MM.1S (cell line): ENCODE results near the gene UTP4.
A peak's percentile ranks its signal among the peaks of the same experiment; 100 is the strongest.

ENCODE experiments used
- DNase-seq: peaks from one replicate; pipeline ENCODE4 v3.0.0-alpha.2; 2015
- H2AFZ ChIP-seq: fragments of 300-600 bp; sonication (generic); 2 replicates; pipeline ENCODE4 v1.6.0; 2016; ENCODE audit warnings: antibody characterized with exemption, low read length
- H3F3A ChIP-seq: fragments of 300-600 bp; sonication (generic); 2 replicates; pipeline ENCODE4 v1.6.1; 2016; ENCODE audit warnings: mild to moderate bottlenecking, antibody characterized with exemption, low read length, moderate library complexity, mixed read lengths; ENCODE audit not compliant: insufficient read depth
- H3K27ac ChIP-seq: fragments of 300-600 bp; sonication (generic); 2 replicates; pipeline ENCODE4 v1.5.1; 2016; ENCODE audit warnings: mild to moderate bottlenecking, low read length
- H3K27me3 ChIP-seq: fragments of 300-600 bp; sonication (generic); replicated peaks from 2 replicates; pipeline ENCODE4 v1.6.0; 2016; ENCODE audit warnings: low read length; ENCODE audit not compliant: insufficient read depth
- H3K36me3 ChIP-seq: fragments of 300-600 bp; sonication (generic); replicated peaks from 2 replicates; pipeline ENCODE4 v1.6.1; 2016; ENCODE audit warnings: mild to moderate bottlenecking, low read length, mixed read lengths; ENCODE audit not compliant: insufficient read depth
- H3K4me1 ChIP-seq: fragments of 300-600 bp; sonication (generic); 2 replicates; pipeline ENCODE4 v1.6.1; 2016; ENCODE audit warnings: low read length, mixed read lengths
- H3K4me2 ChIP-seq: fragments of 300-600 bp; sonication (generic); 2 replicates; pipeline ENCODE4 v1.6.0; 2016; ENCODE audit warnings: low read depth, low read length
- H3K4me3 ChIP-seq: fragments of 300-600 bp; sonication (generic); 2 replicates; pipeline ENCODE4 v1.5.1; 2016; ENCODE audit warnings: low read length, mixed read lengths
- H3K79me2 ChIP-seq: fragments of 300-600 bp; sonication (generic); 2 replicates; pipeline ENCODE4 v1.6.1; 2016; ENCODE audit warnings: mixed run types, low read length, mixed read lengths
- H3K9ac ChIP-seq: fragments of 300-600 bp; sonication (generic); 2 replicates; pipeline ENCODE4 v1.6.1; 2016; ENCODE audit warnings: low read length, mixed read lengths
- H3K9me2 ChIP-seq: fragments of 300-600 bp; sonication (generic); replicated peaks from 2 replicates; pipeline ENCODE4 v1.6.1; 2016; ENCODE audit warnings: mild to moderate bottlenecking, low read length, mixed read lengths; ENCODE audit not compliant: insufficient read depth
- H3K9me3 ChIP-seq: fragments of 300-600 bp; sonication (generic); replicated peaks from 2 replicates; pipeline ENCODE4 v1.6.1; 2016; ENCODE audit warnings: mild to moderate bottlenecking, low read length, mixed read lengths; ENCODE audit not compliant: insufficient read depth
- H4K20me1 ChIP-seq: fragments of 300-600 bp; sonication (generic); 2 replicates; pipeline ENCODE4 v1.6.1; 2016; ENCODE audit warnings: mild to moderate bottlenecking, low read length, moderate library complexity, mixed read lengths; ENCODE audit not compliant: insufficient read depth
- CTCF ChIP-seq: fragments of 300-600 bp; sonication (generic); IDR thresholded peaks from 2 replicates; pipeline ENCODE4 v1.5.1; 2016; ENCODE audit warnings: antibody characterized with exemption, low read length, mixed read lengths
- EZH2 ChIP-seq: fragments of 300-600 bp; sonication (generic); optimal IDR thresholded peaks from 2 replicates; pipeline ENCODE3; 2017; ENCODE audit warnings: low read depth, mild to moderate bottlenecking, antibody characterized with exemption, low read length, mixed read lengths
- EZH2phosphoT487 ChIP-seq: fragments of 300-600 bp; sonication (generic); IDR thresholded peaks from 2 replicates; pipeline ENCODE4 v1.6.1; 2018; ENCODE audit warnings: antibody characterized with exemption, low read length

Gene UTP4

GRCh38 chr16:69201291-69201690 lies 68.8 kb downstream of the UTP4 start:
- Histone ChIP-seq H3K9me2 (no peaks in the 10 kb centered on the region), H3K79me2 (peaks cover 29% of the 10 kb centered on the region), H2AFZ (no peak overlapping the region), H3K9ac (no peak overlapping the region), H3K36me3 (no peaks in the 10 kb centered on the region), H3K27me3 (no peaks in the 10 kb centered on the region), H3K9me3 (no peaks in the 10 kb centered on the region), H3K4me3 (no peak overlapping the region), H3F3A (peaks cover 12% of the 10 kb centered on the region), H3K27ac (no peak overlapping the region), H4K20me1 (no peaks in the 10 kb centered on the region), H3K4me1 (peaks cover 17% of the 10 kb centered on the region), H3K4me2 (no peak overlapping the region; the same call in 1 of the 2 replicates)
- TF ChIP-seq EZH2phosphoT487 (no peak), EZH2 (no peak), CTCF (no peak)
- DNase-seq, result no peak

- peaks cover 12% of the 10 kb centered on the region for H3F3A ChIP-seq
- no peak overlapping the region for H3K4me3 ChIP-seq
- no peak overlapping the region for H2AFZ ChIP-seq
- no peak overlapping the region for H3K27ac ChIP-seq
- peaks cover 27% of the 10 kb centered on the region for H3K79me2 ChIP-seq
- H3K9ac ChIP-seq, result no peak overlapping the region
- H3K27me3 ChIP-seq, result no peaks in the 10 kb centered on the region
- no peaks in the 10 kb centered on the region for H4K20me1 ChIP-seq
- no peaks in the 10 kb centered on the region for H3K9me3 ChIP-seq
- peaks cover 17% of the 10 kb centered on the region for H3K4me1 ChIP-seq
- no peaks in the 10 kb centered on the region for H3K9me2 ChIP-seq
- TF ChIP-seq EZH2phosphoT487 (no peak), CTCF (no peak), EZH2 (no peak)
- no peaks in the 10 kb centered on the region for H3K36me3 ChIP-seq
- no peak overlapping the region for H3K4me2 ChIP-seq
- DNase-seq, result no peak
Measured at GRCh38 chr16:69201787-69202186, 69.3 kb downstream of the UTP4 start.

- no peaks in the 10 kb centered on the region for H4K20me1 ChIP-seq
- no peak overlapping the region for H3K4me3 ChIP-seq
- H3K9ac ChIP-seq, result no peak overlapping the region
- peaks cover 12% of the 10 kb centered on the region for H3K79me2 ChIP-seq
- H3K4me1 ChIP-seq, result peaks cover 17% of the 10 kb centered on the region
- peak overlapping the region; percentile 49; the same call in 1 of the 2 replicates for H3K4me2 ChIP-seq
- no peaks in the 10 kb centered on the region for H3K9me3 ChIP-seq
- H3K9me2 ChIP-seq, result no peaks in the 10 kb centered on the region
- H2AFZ ChIP-seq, result no peak overlapping the region
- H3K27me3 ChIP-seq, result no peaks in the 10 kb centered on the region
- peaks cover 12% of the 10 kb centered on the region for H3F3A ChIP-seq
- H3K36me3 ChIP-seq, result no peaks in the 10 kb centered on the region
- no peak for DNase-seq
- TF ChIP-seq EZH2phosphoT487, result no peak
- no peak for TF ChIP-seq CTCF
- peak overlapping the region; percentile 66; the same call in 1 of the 2 replicates for H3K27ac ChIP-seq
Measured at GRCh38 chr16:69204172-69204571, 71.7 kb downstream of the UTP4 start.
